D721Med (cell line): Measurements from ENCODE around the gene KISS1R.

ENCODE experiments used
- DNase-seq: peaks from one replicate; pipeline ENCODE4 v3.0.0; 2011; ENCODE audit warnings: low spot score; ENCODE audit not compliant: insufficient read length
- FAIRE-seq: peaks from 2 replicates; lab custom pipeline; 2011; peaks lifted over from hg19 to GRCh38; lab: Jason Lieb, UNC
- TF ChIP-seq, protein P1 (sequence below): IDR thresholded peaks from 2 replicates; pipeline ENCODE4 v1.5.1; 2012; ENCODE audit warnings: mild to moderate bottlenecking, control low read depth; ENCODE audit not compliant: insufficient read depth; ENCODE audit errors: missing control alignments

Gene KISS1R

DNA sequence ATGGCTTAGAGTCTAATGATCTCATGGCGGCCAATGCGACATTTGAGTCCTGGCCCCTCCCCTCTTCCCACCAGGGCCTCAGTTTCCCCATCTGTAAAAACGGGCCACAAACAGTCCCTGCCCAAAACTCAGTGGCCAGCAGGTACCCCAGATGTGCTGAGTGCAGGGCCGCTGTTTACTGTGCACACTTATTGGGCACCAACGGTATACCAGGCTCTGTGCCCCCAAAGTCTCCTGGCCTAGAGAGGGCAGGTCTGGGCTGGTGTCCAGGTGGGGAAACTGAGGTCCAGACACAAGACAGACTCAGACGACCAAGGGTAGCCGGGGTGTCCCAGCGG lies 43.4 kb downstream of the KISS1R start:
- DNase-seq (no peak), FAIRE-seq (no peak)
- TF ChIP-seq, protein P1, sequence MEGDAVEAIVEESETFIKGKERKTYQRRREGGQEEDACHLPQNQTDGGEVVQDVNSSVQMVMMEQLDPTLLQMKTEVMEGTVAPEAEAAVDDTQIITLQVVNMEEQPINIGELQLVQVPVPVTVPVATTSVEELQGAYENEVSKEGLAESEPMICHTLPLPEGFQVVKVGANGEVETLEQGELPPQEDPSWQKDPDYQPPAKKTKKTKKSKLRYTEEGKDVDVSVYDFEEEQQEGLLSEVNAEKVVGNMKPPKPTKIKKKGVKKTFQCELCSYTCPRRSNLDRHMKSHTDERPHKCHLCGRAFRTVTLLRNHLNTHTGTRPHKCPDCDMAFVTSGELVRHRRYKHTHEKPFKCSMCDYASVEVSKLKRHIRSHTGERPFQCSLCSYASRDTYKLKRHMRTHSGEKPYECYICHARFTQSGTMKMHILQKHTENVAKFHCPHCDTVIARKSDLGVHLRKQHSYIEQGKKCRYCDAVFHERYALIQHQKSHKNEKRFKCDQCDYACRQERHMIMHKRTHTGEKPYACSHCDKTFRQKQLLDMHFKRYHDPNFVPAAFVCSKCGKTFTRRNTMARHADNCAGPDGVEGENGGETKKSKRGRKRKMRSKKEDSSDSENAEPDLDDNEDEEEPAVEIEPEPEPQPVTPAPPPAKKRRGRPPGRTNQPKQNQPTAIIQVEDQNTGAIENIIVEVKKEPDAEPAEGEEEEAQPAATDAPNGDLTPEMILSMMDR, result no peak

DNA sequence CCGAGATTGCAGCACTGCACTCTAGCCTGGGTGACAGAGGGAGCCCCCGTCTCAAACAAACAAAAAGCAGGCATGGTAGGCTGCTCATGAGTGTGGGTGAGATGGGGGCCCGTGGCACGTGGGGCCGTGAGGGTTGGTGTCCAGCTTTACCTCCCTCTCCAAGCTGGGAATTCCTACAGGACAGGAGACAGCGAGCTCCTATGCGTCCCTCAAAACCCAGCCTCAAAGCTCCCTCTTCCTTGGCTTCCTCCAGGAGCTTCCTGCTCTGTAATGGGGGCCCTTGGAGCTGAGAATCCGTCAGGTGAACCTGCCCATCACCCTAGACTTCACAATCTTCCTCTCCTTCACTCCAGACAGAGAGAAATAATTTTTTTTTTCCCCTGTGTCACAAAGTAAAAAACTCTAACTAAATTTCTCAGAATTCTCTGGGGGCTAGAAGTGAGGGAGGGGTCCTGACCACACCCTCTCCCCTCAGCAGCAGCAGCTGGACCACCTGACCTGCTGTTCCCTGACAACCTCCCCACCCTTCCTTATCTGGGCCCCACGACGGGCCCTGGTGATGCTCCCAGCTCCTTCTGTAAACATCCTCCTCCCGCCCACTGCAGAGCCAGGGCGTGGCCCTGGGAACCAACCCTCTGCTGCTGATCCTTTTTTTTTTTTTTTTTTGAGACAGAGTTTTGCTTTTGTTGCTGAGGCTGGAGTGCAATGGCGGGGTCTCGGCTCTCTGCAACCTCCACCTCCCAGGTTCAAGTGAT lies 44.9 kb downstream of the KISS1R start:
- FAIRE-seq, result no peak
- TF ChIP-seq, protein P1, result no peak
- DNase-seq, result no peak

DNA sequence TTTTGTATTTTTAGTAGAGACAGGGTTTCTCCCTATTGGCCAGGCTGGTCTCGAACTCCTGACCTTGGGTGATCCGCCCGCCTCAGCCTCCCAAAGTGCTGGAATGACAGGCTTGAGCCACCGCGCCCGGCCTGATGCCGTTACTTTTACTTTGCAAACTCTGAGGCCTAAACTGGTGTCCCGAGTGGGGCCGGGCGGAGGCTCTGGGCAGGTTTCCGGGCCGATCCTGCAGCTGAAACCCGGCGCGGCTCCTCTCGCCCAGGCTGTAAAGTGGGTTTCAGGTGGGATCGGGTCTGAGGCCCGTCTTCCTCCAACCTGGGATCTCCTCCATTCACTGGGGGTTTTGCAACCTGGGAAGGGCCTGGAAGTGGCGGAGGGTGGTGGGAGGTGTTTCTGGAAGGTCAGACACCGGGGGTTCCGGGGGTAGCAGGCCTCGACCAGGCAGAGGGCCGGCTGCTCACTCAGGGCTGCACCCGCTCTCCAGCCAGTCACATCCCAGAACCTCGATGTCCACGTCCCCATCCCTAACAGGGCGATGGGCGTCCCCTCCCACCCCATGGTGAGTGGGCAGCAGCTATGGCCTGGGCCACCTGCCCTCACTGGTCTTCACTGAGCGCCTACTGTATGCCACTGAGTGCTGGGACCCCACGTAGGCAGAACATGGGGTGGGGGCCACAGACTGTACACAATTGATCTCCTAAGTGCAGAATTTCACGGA lies 45.7 kb downstream of the KISS1R start:
- no peak for FAIRE-seq
- TF ChIP-seq, protein P1, result no peak
- DNase-seq, result no peak

DNA sequence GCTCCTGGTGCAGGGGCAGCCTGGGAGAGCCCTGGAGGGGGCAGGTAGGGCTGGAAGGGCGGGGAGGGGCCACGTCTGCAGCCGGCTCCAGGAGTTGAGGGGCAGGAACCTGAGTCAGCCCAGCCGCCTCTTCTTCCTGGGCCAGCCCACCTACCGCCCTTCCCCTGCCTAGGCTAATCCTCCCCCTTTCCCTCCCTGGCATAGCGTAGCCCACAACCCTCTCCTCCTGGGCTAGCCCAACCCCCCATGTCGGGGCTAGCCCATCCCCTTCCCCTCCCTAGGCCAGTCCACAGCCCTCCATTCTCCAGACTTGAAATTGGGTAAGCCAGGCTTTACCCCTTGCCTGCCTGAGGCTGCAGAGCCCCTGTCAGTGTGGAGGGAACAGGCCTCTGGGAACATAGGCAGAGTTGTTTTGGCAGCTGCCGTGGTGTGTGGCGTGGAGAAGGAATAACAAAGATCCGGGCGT lies 46.4 kb downstream of the KISS1R start:
- DNase-seq (no peak), FAIRE-seq (no peak)
- TF ChIP-seq, protein P1, result no peak

DNA sequence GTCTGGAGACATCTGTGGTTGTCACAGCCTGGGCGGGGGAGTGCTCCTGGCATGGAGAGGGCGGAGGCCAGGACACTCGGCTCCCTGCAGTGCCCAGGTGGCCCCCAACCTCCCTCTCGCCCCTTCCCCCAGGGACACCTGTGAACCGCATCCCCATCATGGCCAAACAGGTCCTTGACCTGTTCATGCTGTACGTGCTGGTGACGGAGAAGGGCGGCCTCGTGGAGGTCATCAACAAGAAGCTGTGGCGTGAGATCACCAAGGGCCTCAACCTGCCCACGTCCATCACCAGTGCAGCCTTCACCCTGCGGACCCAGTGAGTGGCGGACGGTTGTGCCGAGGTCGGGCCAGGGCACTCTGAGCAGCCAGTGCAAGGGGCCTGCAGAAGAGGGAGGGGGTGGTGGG lies 47.0 kb downstream of the KISS1R start:
- no peak for DNase-seq
- TF ChIP-seq, protein P1, result no peak
- no peak for FAIRE-seq

DNA sequence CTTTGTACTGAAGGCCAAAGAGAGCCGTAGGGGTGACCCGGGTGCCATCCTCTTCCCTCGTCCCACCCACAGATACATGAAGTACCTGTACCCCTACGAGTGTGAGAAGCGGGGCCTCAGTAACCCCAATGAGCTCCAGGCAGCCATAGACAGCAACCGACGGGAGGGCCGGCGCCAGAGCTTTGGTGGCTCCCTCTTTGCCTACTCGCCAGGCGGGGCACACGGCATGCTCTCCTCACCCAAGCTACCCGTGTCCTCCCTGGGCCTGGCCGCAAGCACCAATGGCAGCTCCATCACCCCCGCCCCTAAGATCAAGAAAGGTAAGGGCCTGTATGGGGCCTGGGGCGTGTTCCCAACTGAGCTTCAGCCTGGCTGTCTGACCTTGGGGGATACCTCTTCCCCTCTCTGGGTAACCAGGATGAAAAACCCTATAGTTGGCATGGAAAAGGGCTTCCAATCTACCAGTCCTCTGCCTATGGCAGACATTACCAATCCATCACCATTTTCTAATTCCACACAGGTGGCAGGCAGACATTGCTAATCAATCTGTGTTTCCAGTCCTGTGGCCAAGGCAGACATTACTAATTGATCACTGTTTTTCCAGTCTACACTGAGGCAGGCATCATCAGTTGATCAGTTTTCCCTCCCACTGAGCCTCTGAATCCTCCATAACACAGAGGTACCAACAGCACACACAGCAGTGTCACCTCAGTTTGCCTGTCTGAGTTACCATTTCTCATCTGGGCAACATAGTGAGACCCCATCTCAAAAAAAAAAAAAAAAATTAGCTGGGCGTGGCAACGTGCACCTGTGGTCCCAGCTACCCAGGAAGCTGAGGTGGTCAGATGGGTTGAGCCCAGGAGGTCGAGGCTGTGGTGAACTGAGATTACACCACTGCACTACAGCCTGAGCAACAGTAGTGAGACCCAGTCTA lies 47.9 kb downstream of the KISS1R start:
- no peak for DNase-seq
- FAIRE-seq, result no peak
- TF ChIP-seq, protein P1, result no peak
